ENCODE results near the gene ALDH8A1.

GRCh38 chr6:134961366-134961765 lies 11.5 kb upstream of the ALDH8A1 start:
- TF ChIP-seq SIN3A (IDR thresholded peaks at IDR 0.05; ENCODE audit: borderline replicate concordance, low read depth, low read length) (no peak), ZNF766 (CRISPR knock-in tag; IDR thresholded peaks at IDR 0.05; ENCODE audit: borderline replicate concordance) (no peak), TBL1XR1 (IDR thresholded peaks at IDR 0.05; ENCODE audit: borderline replicate concordance, low read length, partially characterized antibody) (no peak), CBX5 (CRISPR knock-in tag; IDR thresholded peaks at IDR 0.05; ENCODE audit: borderline replicate concordance) (no peak), ZNF354B (CRISPR knock-in tag; IDR thresholded peaks at IDR 0.05) (no peak), FOXA3 (CRISPR knock-in tag; IDR thresholded peaks at IDR 0.05) (no peak), ZBTB7A (CRISPR knock-in tag; IDR thresholded peaks at IDR 0.05) (no peak)
- TF ChIP-seq, protein P1, sequence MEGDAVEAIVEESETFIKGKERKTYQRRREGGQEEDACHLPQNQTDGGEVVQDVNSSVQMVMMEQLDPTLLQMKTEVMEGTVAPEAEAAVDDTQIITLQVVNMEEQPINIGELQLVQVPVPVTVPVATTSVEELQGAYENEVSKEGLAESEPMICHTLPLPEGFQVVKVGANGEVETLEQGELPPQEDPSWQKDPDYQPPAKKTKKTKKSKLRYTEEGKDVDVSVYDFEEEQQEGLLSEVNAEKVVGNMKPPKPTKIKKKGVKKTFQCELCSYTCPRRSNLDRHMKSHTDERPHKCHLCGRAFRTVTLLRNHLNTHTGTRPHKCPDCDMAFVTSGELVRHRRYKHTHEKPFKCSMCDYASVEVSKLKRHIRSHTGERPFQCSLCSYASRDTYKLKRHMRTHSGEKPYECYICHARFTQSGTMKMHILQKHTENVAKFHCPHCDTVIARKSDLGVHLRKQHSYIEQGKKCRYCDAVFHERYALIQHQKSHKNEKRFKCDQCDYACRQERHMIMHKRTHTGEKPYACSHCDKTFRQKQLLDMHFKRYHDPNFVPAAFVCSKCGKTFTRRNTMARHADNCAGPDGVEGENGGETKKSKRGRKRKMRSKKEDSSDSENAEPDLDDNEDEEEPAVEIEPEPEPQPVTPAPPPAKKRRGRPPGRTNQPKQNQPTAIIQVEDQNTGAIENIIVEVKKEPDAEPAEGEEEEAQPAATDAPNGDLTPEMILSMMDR (CRISPR knock-in tag; IDR thresholded peaks at IDR 0.05) = no peak

Measured in HepG2 (cell line).